Kidney (tissue), 14 donors: ENCODE results near the gene SLC39A11. TPM values are rescaled to one million over a fixed set of nuclear protein-coding genes. Genes with fewer than 3 reads are reported as not detected.

Experiments
- DNase-seq, 5 donors: peaks; one replicate each; pipeline ENCODE4 v3.0.0-alpha.2; 2013 to 2020
- FAIRE-seq: peaks from 2 replicates; lab custom pipeline; 2012; peaks lifted over from hg19 to GRCh38; lab: Jason Lieb, UNC
- H3K27ac ChIP-seq, 2 donors: one replicate each; pipeline ENCODE4 v1.7.0; 2013; ENCODE audit warnings: low read depth in 2 of 2, low read length in 2 of 2, inconsistent platforms in 1 of 2
- H3K27me3 ChIP-seq: one replicate; pipeline ENCODE4 v1.7.1; 2013; ENCODE audit warnings: low read length, inconsistent platforms; ENCODE audit not compliant: control insufficient read depth, insufficient read depth
- H3K36me3 ChIP-seq, 3 donors: one replicate each; pipeline versions ENCODE4 v1.7.0 to v1.7.1; 2013; ENCODE audit warnings: low read length in 3 of 3, control low read depth in 1 of 3, inconsistent platforms in 1 of 3; ENCODE audit not compliant: insufficient read depth in 3 of 3, control insufficient read depth in 2 of 3
- H3K4me1 ChIP-seq, 3 donors: one replicate each; pipeline versions ENCODE4 v1.7.0 to v1.7.1; 2013; ENCODE audit warnings: low read length in 3 of 3, inconsistent platforms in 1 of 3, low read depth in 1 of 3; ENCODE audit not compliant: control insufficient read depth in 2 of 3, insufficient read depth in 2 of 3
- H3K4me3 ChIP-seq, 3 donors: one replicate each; pipeline versions ENCODE4 v1.7.0 to v1.8.1; 2013; ENCODE audit warnings: low read length in 3 of 3, control low read depth in 1 of 3, inconsistent platforms in 1 of 3
- H3K9ac ChIP-seq, 3 donors: one replicate each; pipeline versions ENCODE4 v1.7.0 to v1.7.1; 2013; ENCODE audit warnings: low read length in 3 of 3, control low read depth in 1 of 3, inconsistent platforms in 1 of 3
- H3K9me3 ChIP-seq, 3 donors: one replicate each; pipeline versions ENCODE4 v1.7.0 to v1.7.1; 2013; ENCODE audit warnings: low read length in 3 of 3, control low read depth in 1 of 3, inconsistent platforms in 1 of 3; ENCODE audit not compliant: control insufficient read depth in 2 of 3, insufficient read depth in 1 of 3
- CTCF ChIP-seq: IDR thresholded peaks from 3 replicates; pipeline ENCODE4 v1.5.1; 2012; ENCODE audit warnings: mild to moderate bottlenecking, moderate library complexity, borderline replicate concordance; ENCODE audit not compliant: insufficient read depth; ENCODE audit errors: extremely low read depth
- intact Hi-C: fragments of 100-400 bp; cut with DNase I; formaldehyde crosslinking; loops from one replicate; pipeline ENCODE4 v1.11.1; 2022
- polyA plus RNA-seq: library from polyadenylated mRNA; stranded (reverse); fragments of 350-450 nt; fragmentation: Illumina TruSeq; extraction: RNeasy Lipid Tissue Mini Kit (QIAGEN cat#74804); gene quantifications from one replicate; pipeline ENCODE4 v1.2.3, GENCODE V29; 2014; ENCODE audit warnings: low read depth, low replicate concordance; ENCODE audit not compliant: insufficient read depth
- total RNA-seq: library from RNA; stranded (reverse); fragmentation: NEBNext Ultra II Directional; extraction: Animal tissue kit (Norgen Biotek cat#: 25700); gene quantifications from one replicate; pipeline ENCODE4 v1.2.1, GENCODE V29; 2021
- donor health status: control.
- donor health status: control.
- donor health status: control.
- donor health status: control.
- donor health status: control.
- donor health status: DM: yes; HTN: yes; CAD: no.
- donor health status: Normal renal cell carcinoma (clear cell type).

The SLC39A11 gene
- total and polyA plus RNA-seq, 2 donors from 2014 or later = 19.7 to 37.2 TPM

GRCh38 chr17:72852277-72852938 is 240.1 kb downstream of the SLC39A11 start:
- intact Hi-C loops = no loop called here
- Histone ChIP-seq H3K36me3 (no peaks in the 10 kb centered on the region), H3K9ac (no peak overlapping the region), H3K27me3 (no peaks in the 10 kb centered on the region), H3K9me3 (no peaks in the 10 kb centered on the region), H3K4me1 (no peaks in the 10 kb centered on the region), H3K4me3 (no peak overlapping the region), H3K27ac (no peak overlapping the region)
- DNase-seq = no peak
- no peak for TF ChIP-seq CTCF
- FAIRE-seq = no peak

- Histone ChIP-seq H3K4me1 (no peaks in the 10 kb centered on the region), H3K9ac (no peak overlapping the region), H3K9me3 (no peaks in the 10 kb centered on the region), H3K4me3 (no peak overlapping the region), H3K27ac (no peak overlapping the region), H3K36me3 (no peaks in the 10 kb centered on the region), H3K27me3 (no peaks in the 10 kb centered on the region)
- DNase-seq (no peak), FAIRE-seq (no peak)
- intact Hi-C loops = no loop called here
- TF ChIP-seq CTCF = no peak
Observed at GRCh38 chr17:72850410-72851118, 241.9 kb downstream of the SLC39A11 start.

- H3K9me3 ChIP-seq = no peaks in the 10 kb centered on the region
- DNase-seq (no peak), FAIRE-seq (no peak)
- H3K27me3 ChIP-seq = no peaks in the 10 kb centered on the region
- no peaks in the 10 kb centered on the region for H3K36me3 ChIP-seq
- no peaks in the 10 kb centered on the region for H3K4me1 ChIP-seq
- no peak overlapping the region for H3K4me3 ChIP-seq
- TF ChIP-seq CTCF = no peak
- no peak overlapping the region for H3K27ac ChIP-seq
- intact Hi-C loops = no loop called here
- no peak overlapping the region for H3K9ac ChIP-seq
Observed at GRCh38 chr17:72846399-72846798, 246.1 kb downstream of the SLC39A11 start.
